HG02571 (cell line): Measurements from ENCODE around the gene NUFIP2.
"Not testable (repeated sequence)": the region's sequence is repeated elsewhere in the genome, so short reads cannot be mapped to it uniquely, and the experiment has no call there.

ENCODE experiments used
- ATAC-seq: cut with Tn5 transposase; IDR thresholded peaks from one replicate; pipeline ENCODE4 v1.9.1; 2021; ENCODE audit warnings: mild to moderate bottlenecking, moderate library complexity; ENCODE audit not compliant: unreplicated experiment

NUFIP2 gene

DNA sequence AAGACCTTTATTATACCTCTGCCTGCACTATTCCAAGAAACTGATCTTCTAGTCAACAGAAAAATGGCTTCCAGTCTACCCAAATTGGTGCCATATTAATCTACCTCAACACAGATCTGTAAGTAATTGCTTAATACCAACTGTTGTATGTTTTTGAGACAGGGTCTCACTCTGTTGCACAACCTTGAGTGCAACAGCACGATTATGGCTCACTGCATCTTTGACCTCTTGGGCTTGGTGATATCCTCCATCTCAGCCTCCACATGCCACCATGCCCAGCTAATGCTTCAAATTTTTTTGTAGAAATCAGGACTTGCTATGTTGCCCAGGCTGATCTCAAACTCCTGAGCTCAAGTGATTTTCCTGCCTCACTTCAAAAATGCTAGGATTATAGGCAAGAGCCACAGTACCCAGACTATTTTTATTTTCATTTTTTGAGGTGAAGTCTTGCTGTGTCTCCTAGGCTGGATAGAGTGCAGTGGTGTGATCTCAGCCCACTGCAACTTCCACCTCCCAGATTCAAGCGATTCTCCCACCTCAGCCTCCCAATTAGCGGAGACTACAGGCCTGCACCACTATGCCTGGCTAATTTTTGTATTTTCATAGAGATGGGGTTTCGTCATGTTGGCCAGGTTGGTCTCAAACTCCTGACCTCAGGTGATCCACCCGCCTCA, 14.4 kb downstream of the NUFIP2 start:
- no peak for ATAC-seq

DNA sequence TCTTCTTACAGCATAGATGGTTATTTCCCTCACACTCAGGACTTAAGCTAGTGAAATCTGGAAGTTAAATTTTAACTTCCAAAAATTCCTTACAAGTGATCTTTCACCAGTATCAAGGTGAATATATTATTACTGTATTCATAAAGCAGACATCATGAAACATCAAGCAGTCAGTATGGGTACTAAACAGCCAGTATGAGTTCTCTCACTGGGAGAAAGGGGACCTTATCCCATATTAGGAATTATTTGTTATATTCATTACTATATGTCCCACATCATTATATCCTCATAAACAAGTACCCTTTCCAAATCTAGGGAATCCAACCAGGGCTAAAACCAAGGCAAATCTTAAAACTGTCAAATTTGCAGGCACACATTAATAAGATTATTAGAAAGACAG, 15.3 kb downstream of the NUFIP2 start:
- ATAC-seq = no peak

DNA sequence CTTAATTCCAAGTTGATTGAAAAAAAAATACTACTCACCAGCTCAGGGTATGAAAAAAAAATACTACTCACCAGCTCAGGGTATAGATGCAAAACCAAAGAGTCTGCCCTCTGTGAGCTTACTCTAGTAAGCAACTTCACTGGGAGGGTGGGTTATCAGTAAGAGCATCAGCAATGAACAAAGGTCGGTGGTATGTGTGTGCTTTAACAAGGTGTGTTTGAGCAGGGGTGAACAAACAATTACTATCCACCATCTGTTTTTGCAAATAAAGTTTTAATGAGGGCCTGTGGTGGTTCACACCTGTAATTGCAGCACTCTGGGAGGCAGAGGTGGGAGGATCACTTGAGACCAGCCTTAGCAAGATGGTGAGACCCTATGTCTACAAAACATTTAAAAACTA, 20.0 kb downstream of the NUFIP2 start:
- no peak for ATAC-seq

DNA sequence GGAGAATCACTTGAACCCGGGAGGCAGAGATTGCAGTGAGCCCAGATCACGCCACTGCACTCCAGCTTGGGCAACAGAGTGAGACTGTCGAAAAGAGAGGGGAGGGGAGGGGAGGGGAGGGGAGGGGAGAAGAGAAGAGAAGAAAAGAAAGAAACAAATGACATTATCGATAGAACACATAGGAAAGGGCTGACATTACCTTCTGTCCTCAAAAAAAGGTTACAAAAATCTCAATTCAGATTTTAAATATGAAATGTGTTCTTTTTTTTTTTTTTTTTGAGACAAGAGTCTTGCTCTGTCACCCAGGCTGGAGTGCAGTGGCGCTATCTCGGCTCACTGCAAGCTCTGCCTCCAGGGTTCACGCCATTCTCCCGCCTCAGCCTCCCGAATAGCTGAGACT, 22.0 kb downstream of the NUFIP2 start:
- not testable (repeated sequence) for ATAC-seq

DNA sequence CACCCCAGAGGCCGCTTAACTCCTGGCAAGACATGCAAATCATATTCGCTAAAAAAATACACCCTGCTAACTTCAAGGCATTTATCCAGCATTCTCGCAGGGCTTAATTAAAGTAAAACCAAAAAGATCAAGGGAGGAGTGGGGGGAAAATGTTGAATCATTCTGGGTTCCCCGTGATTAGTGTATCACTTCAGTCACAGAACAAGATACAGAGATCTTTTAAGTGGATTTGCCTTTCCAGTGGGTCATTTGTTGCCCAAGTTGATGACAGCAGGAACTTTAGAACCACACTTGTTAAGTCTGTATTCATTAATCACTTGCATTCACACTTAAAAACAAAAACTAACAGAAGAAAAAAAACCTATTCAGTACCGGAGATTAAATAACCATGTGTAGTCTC, 30.0 kb downstream of the NUFIP2 start:
- no peak for ATAC-seq

DNA sequence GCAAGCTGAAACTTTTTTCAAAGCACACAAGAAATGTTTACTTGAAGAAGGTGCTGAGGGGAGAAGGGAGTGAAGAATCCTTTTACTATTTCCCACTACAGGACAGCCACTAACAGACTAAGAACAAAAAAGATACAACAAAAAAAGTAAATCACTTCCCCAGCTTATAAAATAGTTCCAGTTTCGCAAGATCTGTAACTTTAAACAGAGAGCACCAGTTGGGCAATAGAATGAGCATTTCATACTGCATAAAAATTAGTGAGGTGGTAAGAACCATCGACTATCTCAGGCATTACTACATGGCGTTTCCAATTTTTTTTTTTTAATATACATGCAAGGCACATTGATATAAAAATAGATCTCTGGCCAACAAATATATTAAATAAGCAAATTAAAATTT, 36.2 kb downstream of the NUFIP2 start:
- ATAC-seq = no peak

DNA sequence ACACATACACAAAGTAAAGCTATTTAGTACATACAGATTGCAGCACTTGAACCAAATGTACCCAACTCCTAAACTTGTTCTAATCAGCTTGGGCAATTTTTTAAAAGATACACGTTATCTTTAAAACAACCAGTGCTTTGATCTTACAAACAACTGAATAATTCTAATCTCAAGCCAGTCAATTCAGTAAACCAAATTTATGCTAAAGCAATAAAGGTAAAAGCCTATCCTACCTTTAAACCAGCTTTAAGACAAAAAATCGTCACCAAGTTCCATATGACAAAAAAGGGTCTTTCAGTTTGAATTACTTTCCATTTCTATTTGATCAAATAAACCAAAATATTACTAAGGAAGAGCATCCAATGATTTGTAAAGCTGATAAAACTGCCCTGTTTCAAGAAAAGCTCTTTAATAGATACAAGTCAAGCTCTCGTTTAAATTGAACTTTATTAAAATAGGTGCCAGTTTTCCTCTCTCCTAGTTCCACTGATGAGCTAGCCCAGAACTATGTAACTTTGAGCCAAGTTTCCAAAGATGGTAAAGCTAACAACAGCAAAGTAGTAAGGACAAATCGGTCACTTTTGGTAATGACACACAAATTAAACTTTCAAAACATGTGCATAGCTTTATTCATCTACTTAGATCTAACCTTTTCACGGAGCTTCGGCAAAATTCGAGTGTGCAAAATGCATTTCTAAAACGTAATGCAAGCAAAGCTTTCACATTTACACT, 37.0 kb downstream of the NUFIP2 start:
- ATAC-seq = no peak

DNA sequence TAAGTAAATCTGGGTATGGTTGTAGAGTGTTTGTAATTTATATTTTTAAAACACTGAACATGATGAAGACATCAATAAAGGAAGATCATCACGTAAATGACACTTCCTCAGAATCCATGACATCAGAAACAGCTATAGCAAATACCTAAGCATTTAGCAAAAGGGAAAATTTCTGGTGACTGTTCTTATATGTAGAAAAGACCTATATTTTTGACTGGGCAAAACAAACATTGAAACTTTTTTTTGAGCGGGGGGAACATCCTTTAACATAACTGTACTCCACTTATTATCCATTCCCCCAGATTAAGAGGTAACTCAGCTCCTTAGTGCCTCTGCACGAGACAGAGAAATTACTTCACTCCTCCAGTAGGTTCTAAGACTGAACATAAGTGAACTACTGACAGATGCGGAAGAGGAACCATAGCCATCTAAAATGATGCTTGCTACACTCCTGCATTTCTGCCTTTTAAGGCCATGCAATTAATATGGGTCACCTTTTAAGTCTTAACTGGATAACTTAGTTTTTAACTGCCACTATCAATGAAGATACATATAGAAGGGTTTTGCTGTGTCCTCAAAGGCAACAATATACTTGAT, 37.9 kb downstream of the NUFIP2 start:
- ATAC-seq = no peak

DNA sequence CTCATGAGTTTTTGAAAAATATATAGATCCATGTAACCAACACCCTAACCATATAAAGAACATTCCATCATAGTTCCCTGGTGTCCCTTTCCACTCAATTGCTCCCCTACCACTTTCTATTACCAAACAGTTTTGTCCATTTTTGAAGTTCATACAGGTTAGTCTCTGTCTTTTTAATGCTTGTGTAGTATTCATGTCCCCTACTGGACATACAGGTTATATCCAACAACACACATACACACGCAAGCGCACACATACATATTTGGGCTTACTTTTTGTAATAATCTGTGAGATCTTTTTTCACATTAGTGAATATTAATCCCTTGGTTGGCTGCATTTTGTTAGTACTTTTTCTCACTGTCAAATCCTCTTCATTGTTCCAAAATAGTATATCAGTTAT, 40.9 kb downstream of the NUFIP2 start:
- no peak for ATAC-seq

DNA sequence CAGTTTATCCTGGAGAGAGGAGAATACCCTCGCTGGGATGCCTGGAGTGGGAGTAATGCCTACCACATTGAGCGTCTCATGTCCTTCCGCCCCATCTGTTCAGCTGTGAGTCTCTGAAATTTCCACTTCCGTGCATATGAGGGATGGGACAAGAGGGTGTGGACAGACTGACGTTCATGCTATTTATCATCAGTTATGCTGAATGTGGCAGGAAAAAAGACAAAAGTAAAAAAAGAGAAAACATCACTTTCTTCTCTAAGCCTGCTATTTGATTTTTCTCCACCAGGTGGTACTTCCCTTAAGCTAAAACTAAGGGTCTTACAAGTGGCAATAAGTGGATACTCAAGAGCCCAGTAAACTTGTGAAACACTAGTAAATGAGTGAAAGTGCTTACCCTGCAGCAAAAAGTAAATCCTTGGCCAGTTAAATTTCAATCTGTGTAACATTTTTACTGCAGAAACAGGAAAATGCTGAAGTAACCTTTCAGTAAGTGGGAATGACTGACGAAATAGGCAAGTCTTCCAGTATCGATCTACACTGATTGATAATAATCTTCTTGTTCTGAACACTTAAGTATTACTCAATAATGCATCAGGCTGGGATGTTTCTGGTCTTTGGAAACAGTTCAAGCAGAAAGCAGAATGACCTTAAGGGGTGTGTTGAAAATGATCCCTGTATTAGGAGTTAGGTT, 41.7 kb downstream of the NUFIP2 start:
- no peak for ATAC-seq

DNA sequence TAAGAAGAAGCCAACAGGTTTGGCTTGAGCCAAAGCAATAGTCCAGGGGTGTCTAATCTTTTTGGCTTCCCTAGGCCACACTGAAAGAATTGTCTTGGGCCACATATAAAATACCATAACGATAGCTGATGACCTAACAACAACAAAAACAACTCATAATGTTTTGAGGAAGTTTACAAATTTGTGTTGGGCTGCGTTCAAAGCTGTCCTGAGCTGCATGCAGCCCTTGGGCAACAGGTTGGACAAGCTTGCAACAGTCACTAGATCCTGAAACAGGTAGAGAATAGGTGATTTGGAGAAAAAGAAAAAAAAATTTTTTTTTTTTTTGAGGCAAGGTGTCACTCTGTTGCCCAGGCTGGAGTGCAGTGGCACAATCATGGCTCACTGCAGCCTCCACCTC, 42.8 kb downstream of the NUFIP2 start:
- no peak for ATAC-seq

DNA sequence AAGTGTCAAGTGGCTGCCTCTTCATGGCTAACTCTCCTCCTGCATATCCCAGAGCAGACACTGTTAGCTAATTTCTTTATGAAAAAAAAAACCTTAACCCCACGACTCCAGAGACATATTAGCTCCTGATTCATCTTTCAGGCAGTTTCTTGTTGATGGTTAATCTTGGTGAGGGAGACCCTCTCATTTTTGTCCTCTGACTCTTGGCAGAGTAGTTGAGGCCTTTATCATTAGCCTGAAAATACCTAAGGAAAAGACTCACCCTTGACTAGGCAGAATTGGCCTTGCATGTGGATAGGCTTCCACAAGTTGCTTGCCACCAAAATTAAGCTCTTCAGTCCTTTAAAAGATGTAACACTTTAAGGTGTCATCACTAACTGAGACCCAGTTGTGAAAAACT, 43.3 kb downstream of the NUFIP2 start:
- no peak for ATAC-seq

DNA sequence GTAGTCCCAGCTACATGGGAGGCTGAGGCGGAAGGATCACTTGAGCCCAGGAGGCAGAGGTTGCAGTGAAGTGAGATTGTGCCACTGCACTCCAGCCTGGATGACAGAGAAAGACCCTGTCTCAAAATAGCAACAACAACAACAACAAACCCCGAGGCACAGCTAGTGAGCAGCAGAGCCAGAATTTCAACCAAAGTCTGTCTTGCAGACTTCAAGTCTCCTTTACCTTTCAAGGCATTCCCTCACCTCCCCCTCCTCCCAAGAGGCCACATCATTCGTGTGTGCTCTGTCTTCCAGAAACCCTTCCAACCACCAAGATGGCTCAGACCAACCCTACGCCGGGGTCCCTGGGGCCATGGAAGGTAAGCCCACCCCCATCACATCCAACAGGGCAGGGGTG, 45.1 kb downstream of the NUFIP2 start:
- no peak for ATAC-seq

DNA sequence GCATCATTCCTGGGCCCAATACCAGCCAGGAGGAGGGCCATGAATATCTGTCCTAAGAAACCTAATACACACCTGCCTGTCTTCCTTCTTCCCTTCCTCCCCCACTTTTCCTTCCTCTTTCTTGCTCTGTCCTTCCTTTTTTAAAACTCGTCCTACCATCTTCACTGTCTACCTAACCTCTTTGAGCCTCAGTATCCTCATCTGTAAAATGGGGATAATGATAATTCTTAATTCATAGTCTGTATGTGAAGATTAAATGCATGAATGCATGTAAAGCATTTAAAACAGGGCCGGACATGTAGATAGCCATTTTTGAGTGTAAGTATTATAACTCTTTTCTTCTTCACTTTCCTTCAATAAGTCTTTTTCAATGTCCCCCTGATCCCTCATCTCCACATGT, 46.7 kb downstream of the NUFIP2 start:
- no peak for ATAC-seq

DNA sequence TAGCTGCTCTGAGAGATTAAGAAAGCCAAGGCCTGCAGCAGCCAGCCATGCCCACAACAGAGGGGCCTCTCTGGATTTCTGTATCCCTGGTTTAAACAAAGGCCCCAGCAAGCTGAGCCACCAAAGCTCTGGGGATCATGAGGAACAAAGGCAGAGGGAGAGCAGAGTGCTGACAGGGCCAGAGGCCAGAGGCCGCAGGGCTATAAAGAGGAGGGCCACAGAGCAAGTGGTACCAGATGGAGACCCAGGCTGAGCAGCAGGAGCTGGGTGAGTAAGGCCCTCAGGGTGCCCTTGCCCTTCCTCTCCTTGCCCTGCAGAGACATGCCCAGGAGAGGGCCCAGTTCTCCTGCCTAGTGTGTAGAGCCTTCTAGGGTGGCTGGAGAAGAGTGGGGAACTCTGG, 47.3 kb downstream of the NUFIP2 start, which contains the start of gene CRYBA1:
TSS of gene CRYBA1 (plus strand) at position 232 of the 400 bp plus-strand sequence. CDS start at position 237, 5 bp downstream.
- ATAC-seq = no peak

DNA sequence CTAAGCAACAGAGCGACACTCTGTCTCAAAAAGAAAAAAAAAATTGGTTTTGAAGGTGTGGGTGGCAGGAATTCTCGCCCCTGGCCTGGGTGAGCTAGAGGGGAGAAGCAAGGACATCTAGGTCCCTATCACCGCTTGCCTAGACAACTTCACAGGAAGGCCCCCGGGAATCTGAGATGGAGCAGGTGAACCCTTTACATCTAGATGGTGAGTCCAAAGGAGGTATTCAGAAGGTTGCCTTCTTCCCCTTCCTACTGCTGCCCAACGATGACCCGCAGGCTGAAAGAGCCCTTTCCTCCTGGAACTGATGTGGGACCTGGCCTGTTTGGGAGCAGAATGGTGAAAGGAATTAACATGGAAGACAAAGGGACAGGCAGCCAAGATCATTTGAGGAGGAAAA, 48.5 kb downstream of the NUFIP2 start:
- no peak for ATAC-seq

DNA sequence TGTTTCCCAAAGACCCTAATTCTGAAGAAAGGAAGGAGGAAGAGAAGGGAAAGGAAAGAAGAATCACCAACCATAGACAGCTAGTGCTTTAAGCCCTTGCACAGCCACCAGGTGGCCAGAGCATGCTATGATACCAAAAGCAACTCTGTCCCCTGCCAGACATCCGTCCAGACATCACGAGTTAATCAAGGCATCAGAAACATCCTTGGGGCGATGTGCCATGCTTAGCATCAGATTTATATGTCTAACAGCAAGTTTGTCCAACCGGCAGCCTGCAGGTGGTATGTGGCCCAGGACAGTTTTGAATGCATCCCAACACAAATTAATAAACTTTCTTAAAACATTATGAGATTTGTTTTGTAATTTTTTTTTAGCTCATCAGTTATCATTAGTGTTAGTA, 50.2 kb downstream of the NUFIP2 start:
- no peak for ATAC-seq

DNA sequence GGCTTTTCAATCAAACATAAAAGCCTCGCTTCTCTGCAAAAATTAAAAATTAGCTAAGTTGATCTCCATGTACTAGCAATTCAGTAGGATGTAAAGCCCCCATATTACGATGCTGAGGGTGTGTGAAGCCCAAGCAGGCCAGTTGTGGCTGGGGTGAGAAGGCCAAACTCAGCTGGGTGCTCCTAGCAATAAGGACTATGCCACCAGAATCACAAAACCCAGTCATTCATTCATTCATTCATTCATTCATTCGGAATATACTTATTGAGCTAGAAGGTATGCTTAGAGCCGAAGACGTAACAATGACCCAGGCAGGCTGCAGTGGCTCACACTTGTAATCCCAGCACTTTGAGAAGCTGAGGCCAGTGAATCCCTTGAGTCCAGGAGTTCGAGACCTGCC, 51.2 kb downstream of the NUFIP2 start:
- no peak for ATAC-seq

DNA sequence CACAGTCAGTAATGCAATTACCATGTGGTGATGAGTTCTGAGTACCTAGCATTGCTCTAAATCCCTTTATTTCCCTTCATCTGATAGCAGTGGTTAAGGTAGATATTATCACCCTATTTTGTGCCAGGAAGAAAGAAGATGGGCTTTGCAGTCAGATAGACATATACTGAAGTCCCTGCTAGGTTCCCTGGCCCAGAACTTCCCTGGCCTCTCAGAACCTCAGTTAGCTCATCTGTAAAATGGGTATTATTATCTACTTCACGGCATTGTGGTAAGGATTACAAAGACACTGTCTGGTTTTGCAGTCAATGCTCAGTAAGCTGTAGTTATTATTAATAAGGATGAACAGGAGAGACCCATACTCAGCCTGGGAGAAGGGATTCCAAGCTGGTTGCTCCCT, 51.9 kb downstream of the NUFIP2 start:
- ATAC-seq = no peak

DNA sequence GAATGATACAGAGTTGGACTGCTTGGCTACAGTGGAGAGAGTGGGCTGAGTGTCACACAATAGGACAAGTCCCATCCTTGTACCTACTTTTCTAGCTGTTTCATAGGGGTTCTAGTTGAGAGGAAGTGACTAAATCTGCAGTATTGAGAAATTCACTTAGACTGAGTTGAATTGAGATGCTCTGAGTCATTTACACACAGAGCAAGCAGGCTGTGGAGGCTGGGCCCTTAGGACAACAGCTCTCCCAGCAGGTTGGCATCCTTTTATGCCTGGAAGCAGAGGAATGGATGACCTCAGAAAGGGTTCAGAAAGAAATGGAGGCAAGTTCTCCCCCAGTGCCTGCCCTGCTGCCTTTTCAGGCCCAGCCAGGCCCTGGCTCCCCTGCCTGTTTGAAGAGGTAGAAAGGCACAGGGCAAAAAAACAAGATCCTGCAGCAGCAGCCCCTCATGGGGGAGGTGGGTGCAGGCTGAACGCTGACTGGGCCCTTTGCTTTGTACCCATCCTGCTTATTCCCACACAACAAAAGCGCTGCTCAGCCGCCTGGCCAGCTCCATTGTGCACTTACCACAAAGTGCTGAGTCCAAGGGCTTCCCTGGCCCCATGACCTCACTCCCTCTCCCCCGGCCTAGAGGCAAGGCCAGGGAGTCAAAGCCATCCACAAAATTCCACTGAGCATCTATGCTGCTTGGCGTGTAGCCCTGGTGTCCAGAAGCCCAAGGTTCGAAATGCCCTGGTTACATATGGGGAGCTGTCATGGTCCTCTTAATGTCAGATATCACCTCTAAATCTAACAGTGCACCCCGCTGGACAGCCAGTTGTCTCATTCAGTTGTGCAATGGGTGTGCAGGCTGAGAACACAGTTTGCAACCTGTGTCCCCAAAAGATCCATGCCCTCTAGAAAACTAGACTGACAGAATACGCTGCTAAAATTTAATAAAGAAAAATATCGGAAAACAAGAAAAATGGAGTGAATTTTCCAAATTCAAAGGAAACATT, 52.7 kb downstream of the NUFIP2 start:
- ATAC-seq = no peak
